ENCODE data around the gene RPL28. TPM values are rescaled to one million over a fixed set of nuclear protein-coding genes. Genes with fewer than 3 reads are reported as not detected.

Gene RPL28
- 190 and 286 TPM in 2 replicates for total RNA-seq

DNA sequence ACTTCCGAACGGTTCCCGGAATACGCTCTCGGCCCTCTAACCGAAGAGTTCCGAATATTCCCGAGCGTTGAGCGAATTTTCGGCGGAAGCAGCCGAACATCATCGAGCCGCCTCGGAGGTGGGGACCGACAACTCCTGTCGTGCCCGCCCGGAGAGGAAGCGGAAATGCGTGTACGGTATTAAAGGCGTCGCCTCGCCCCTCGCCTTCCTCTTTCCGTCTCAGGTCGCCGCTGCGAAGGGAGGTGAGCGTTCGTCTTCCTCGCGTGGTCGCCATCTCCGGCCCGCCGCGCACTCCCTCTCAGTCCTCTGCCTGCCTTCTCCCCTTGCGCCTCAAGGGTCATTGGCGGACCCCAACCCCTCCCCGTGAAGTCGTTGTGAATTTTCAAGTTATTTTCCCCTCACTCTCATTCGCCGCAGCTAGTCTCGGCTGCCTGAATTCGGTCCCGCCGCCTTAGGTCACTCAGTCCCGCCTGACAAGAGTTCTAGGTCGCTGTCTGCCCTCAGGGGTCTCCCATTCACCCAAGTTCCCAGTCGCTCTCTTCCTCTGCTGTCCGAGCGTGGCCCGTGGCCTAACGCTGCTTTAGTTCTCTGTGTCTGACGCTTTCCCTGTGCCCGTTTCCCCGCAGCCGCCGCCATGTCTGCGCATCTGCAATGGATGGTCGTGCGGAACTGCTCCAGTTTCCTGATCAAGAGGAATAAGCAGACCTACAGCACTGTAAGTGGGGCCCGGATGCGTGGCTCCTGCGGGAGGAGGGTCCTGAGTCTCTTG is at the start of gene RPL28:
Gene RPL28 (plus strand): TSS at position 209 of the 769 bp plus-strand sequence. CDS start 426 bp downstream, at position 635.

DNA sequence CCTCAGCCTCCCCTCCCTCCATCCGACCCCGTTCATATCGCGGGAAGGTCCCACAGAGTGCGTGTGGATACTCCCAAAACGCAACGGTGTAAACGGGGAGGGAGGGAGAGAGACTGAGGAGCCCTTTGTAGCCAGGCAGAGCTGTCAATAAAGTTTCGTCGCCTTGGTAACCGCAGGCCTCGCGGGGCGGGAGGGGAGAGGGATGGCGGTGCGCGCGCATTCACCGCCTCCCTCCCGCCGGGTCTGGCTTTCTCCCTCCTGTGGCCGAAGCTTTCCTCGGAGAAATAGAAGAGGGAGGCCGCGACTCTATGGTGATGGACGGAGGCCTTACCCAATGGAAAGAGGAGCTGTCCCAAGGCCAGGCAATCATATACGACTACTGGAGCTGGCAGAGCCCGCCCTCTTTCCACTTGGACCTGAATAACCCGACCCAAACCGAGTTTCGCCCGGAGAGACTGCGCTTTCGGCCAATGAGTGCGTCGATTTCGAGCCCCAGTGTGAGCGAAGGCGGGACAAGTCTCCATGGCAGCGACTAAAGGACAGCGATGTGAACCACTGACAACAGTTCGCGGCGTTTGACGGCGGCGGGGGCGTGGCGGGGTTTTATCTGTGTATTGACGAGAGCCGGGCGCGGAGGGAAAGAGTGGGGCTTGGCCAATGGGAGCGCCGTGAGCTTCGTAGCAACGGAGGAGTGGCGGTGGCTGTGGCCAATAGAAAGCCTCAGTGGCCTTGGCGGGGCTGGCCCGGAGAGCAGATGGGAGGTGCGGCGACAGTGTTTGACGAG is 46.4 kb upstream of the RPL28 start, which contains the start of gene KMT5C:
Gene KMT5C (plus strand): TSS at position 772 of the 784 bp plus-strand sequence. CDS start 2,061 bp downstream, outside the sequence.

DNA sequence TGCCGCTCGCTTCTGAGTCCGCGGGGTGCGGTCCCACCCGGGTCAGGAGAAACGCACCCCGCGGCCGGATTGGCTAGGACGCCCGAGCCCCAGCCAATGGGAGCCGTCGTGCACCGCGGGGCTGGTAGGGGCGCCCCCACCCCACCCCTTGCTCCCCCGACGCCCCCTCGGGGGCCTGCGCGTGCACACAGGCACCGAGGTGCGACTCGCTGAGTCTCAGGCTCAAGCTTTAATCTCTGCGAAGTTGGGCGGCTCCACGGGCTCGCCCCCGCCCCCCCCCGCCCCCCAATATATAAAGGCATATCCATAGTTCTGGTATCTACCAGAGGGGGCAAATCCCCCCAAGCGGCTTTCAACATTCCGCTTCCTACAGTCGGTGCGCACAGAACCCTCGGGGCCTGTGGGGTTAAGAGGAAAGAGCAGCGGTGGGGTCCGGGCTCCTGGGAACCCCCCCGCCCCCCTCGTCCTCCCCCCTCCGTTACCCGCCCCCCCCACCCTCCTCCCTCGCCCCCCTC is 31.0 kb upstream of the RPL28 start, which contains the start of gene COX6B2:
Gene COX6B2 (minus strand): TSS at position 22 of the 515 bp plus-strand sequence. CDS start 198 bp downstream, outside the sequence.

DNA sequence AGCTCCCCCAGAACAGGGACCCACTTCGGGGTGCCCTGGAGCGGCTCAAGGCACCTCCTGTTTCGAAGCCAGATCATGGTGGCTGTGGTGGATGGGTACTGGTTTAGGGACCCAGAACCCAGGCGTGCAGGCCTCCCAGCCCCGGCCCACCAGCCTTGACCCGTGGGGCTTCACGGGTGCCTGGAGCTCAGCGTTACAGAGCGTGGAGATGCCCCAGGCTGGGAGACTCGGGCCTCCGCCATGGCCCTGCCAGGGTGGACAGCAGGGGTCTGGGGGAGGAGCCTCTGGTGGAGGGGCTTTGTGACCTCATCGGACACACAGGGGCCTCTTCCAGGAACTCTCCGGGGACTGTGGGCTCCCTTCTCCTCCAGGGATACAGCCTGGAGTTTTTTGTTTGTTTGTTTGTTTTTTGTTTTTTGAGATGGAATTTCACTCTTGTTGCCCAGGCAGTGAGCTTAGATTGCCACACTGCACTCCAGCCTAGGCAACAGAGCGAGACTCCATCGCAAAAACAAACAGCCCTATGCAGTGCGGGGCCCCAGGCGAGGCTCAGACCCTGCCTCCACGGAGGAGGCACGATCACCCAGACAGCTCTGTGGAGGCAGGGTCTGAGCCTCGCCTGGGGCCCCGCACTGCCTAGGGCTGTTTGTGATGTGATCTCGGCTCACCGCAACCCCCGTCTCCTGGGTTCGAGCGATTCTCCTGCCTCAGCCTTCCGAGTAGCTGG is 22.6 kb upstream of the RPL28 start, which contains the start of gene GARIN5B:
Gene GARIN5B (minus strand): TSS at position 271 of the 727 bp plus-strand sequence. CDS start 194 bp downstream, at position 77.

DNA sequence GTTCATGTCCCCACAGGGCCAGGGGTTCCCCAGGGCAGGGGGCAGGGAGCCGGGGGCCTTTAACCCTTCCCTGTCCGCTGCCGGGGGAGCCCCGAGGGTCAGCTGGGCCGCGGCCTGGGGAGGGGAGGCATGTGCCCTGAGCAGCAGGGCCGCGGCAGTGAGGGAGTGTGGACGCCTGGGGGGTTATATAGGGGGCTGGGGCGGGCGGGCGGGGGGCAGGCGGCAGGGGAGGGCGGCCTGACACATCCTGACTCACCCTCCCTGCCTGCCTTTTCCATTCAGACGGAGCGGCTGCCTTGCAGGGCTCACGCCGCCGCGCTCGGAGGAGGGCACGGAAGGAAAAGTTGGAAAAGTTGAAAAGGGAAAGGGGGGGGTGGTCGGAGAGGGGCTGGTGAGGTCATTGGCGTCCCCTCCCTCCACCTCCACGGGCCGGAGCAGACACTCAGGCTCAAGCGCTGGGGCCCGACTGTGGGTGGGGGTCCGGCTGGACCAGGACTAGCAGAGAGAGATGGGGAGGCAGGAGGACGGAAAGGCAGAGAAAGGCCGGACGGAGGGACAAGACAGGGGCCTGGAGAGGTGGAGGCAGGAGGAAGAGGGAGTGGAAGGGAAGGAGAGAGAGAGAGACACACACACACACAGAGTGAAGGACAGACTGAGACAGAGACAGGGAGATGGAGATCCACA is 15.3 kb upstream of the RPL28 start, which contains the start of gene IL11:
Gene IL11 (minus strand): TSS at position 159 of the 684 bp plus-strand sequence. CDS start 153 bp downstream, at position 6.

DNA sequence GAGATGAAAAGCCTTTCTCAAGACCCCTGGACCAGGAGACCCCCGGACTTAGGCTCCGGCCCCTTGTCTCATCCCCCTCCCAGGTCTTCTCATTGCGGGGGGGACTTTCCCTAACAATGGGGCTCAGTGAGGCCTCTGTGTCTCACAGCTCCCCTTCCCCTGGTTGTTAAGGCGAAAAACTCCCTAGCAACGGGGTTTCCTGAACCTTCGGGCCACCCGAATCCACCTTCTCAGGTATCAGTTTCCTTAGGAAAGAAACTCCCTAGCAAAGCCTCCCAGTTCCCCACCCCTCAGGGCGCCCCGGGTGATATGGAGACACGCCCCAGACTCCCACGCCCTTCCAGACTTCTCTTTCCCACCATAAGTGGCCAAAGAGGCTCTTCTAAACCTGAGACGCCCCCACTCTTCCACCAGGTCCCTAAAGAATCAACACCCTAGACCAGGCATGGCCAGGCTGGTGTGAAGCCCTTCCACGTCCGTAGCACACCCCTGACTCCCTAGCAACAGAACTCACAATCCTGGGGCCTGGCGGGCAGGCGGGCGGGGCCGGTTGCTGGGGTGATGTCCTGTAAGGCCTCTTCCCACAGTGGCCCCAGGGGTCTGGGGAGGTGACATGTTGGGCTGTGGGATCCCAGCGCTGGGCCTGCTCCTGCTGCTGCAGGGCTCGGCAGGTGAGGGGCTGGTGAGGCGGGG is 9.3 kb upstream of the RPL28 start, which contains the start of gene TMEM190:
Gene TMEM190 (plus strand): TSS at position 586 of the 693 bp plus-strand sequence. CDS start 28 bp downstream, at position 614.

DNA sequence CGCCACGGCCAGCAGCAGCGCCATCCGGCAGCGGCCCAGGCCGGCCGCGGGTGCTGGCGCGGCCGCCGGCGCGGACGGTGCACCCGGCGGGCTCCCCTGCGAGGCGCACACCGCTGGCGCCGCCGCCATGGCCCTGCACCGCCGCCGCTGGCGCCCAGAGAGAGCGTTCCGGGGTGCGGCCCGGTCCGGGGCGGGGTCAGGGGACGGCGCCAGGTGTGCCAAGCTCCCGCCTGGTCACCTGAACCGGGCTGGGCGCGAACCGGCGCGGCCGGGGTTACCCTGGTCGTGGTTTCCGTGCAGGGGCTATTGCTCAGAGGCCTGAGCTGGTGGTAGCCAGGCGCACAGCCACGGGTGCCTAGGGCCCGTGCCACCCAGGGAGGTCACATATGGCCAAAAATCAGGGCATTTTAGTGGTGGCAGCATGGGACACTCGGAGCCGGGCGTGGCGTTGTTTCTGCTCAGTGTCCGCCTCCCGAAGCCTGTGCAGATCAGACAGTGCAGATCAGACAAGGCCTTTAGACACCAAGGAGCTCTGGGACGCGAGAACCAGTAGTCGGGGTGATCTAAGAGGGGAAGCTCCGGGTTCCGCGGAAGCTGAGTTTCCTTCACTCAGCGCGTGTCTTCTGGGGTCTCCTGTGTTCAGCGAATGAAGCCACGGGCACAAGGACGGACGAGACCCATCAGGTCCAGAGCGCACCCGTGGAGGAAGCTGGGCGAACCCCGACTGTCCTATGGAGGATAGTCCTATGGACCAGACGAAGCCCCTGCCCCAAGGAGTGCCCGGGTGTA is 1.4 kb upstream of the RPL28 start, which contains the start of gene TMEM238:
Gene TMEM238 (minus strand): TSS at position 162 of the 789 bp plus-strand sequence. CDS start 33 bp downstream, at position 129.

DNA sequence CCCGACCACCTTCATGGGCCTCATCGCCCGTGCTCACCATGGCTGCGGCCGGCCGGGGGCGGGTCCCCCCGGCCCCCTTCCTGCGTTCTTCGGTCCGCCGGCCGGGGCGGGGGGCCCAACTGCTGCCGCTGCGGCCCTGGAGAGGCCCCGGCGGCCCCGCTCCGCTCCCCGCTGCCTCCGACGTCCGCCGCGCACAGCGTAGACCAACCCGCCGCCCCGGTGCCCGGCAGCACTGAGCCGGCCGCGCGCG is 21.7 kb downstream of the RPL28 start, which contains the start of gene UBE2S:
Gene UBE2S (minus strand): TSS at position 239 of the 250 bp plus-strand sequence. CDS start 199 bp downstream, at position 40.

DNA sequence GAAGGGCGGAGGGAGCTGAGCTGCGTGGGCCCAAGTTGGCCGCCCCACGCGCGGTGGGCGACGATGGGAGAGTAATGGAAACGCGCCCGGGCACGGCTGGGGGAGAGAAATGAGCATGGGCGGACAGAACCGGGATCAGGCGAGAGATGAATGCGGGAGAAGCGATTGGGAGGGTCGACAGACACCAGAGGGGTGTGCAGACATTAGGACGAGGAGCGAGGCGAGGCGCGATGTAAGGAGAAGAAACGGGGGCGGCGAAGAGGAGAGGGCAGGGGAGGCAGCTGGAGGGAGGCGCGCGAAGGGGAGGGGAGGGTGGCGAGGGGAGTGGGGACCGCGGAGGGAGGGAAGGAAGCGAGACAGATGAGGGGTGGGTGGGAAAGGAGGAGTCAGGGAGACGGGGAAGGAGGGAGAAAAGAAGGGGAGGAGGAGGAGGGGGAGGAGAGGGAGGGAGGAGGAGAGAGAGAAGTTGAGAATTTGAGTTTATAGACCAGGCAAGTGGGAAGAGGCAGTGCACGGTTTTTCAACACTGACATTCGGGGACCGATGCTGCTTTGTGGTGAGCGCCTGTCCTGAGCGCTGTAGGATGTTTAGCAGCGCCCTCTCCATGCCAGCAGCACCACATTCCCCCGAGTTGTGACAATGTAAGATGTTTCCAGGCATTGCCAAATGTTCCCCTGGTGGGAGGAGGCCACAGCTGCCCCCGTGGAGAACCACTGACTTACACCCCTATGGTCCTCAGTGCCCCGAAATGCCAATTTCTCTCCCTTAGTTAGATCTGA is 57.5 kb downstream of the RPL28 start, which contains the start of gene SHISA7:
Gene SHISA7 (minus strand): TSS at position 256 of the 779 bp plus-strand sequence. CDS start 437 bp downstream, outside the sequence.

Other genes with a start within 250 kb of the RPL28 start
- gene TNNT1, start 236.7 kb upstream of the RPL28 start, total RNA-seq = 6.8 and 20.8 TPM in 2 replicates
- gene TNNI3, start 228.2 kb upstream of the RPL28 start, total RNA-seq = 0.66 TPM in 1 of 2 replicates, not detected in the other
- gene DNAAF3, start 219.3 kb upstream of the RPL28 start, total RNA-seq = 0.33 and 0.87 TPM in 2 replicates
- gene SYT5, start 205.6 kb upstream of the RPL28 start, total RNA-seq = 0.15 and 0.17 TPM in 2 replicates
- 4.5 and 10.9 TPM in 2 replicates for gene PTPRH, start 176.4 kb upstream of the RPL28 start, total RNA-seq
- gene TMEM86B, start 157.2 kb upstream of the RPL28 start, total RNA-seq = 2.2 and 2.3 TPM in 2 replicates
- 33.6 and 48.0 TPM in 2 replicates for gene PPP6R1, start 126.9 kb upstream of the RPL28 start, total RNA-seq
- 28.8 and 39.3 TPM in 2 replicates for gene HSPBP1, start 105.8 kb upstream of the RPL28 start, total RNA-seq
- 4.0 and 5.2 TPM in 2 replicates for gene BRSK1, start 101.9 kb upstream of the RPL28 start, total RNA-seq
- gene TMEM150B, start 60.6 kb upstream of the RPL28 start, total RNA-seq = not detected in 2 replicates
- 9.0 and 10.1 TPM in 2 replicates for gene KMT5C, start 46.1 kb upstream of the RPL28 start, total RNA-seq
- not detected in 2 replicates for gene COX6B2, start 31.2 kb upstream of the RPL28 start, total RNA-seq
- gene GARIN5B, start 22.7 kb upstream of the RPL28 start, total RNA-seq = not detected in 2 replicates
- gene IL11, start 15.5 kb upstream of the RPL28 start, total RNA-seq = 2.6 and 3.6 TPM in 2 replicates
- gene TMEM190, start 9.1 kb upstream of the RPL28 start, total RNA-seq = not detected in 2 replicates
- 0.58 and 0.83 TPM in 2 replicates for gene TMEM238, start 1.6 kb upstream of the RPL28 start, total RNA-seq
- 53.1 and 144 TPM in 2 replicates for gene UBE2S, start 21.9 kb downstream of the RPL28 start, total RNA-seq
- gene SHISA7, start 57.4 kb downstream of the RPL28 start, total RNA-seq = under 0.01 TPM in 1 of 2 replicates, not detected in the other
- gene ISOC2, start 75.7 kb downstream of the RPL28 start, total RNA-seq = 51.3 TPM in 2 replicates
- not detected in 2 replicates for gene C19orf85, start 78.8 kb downstream of the RPL28 start, total RNA-seq
- 1.6 and 3.3 TPM in 2 replicates for gene ZNF628, start 90.7 kb downstream of the RPL28 start, total RNA-seq
- 18.7 and 20.8 TPM in 2 replicates for gene NAT14, start 99.3 kb downstream of the RPL28 start, total RNA-seq
- 14.4 and 47.6 TPM in 2 replicates for gene SSC5D, start 102.5 kb downstream of the RPL28 start, total RNA-seq
- gene SBK2, start 151.2 kb downstream of the RPL28 start, total RNA-seq = 0.17 TPM in 1 of 2 replicates, not detected in the other
- gene SBK3, start 159.6 kb downstream of the RPL28 start, total RNA-seq = 0.44 TPM in 1 of 2 replicates, not detected in the other
- 5.2 and 9.3 TPM in 2 replicates for gene ZNF579, start 194.9 kb downstream of the RPL28 start, total RNA-seq
- gene FIZ1, start 213.6 kb downstream of the RPL28 start, total RNA-seq = 3.8 and 5.2 TPM in 2 replicates
- 8.9 and 21.0 TPM in 2 replicates for gene ZNF524, start 214.4 kb downstream of the RPL28 start, total RNA-seq
- gene ZNF865, start 219.7 kb downstream of the RPL28 start, total RNA-seq = 3.5 and 3.9 TPM in 2 replicates
- 4.7 and 4.8 TPM in 2 replicates for gene ZNF784, start 238.6 kb downstream of the RPL28 start, total RNA-seq